HEK293 (cell line): ENCODE results near the gene TACR2.

ENCODE experiments used
- CTCF ChIA-PET: fragments of 350-600 bp; formaldehyde crosslinking; extraction: SDS; loops from one replicate; lab custom pipeline; 2021; ENCODE audit warnings: antibody characterized with exemption; lab: Yijun Ruan, JAX
- POLR2A ChIA-PET: fragments of 300-600 bp; formaldehyde crosslinking; extraction: SDS; loops from one replicate; lab custom pipeline; 2020; ENCODE audit warnings: antibody characterized with exemption, inconsistent platforms; lab: Yijun Ruan, JAX
- H3K27ac ChIP-seq: fragments of 200-500 bp; sonication (Bioruptor generic); 2 replicates; pipeline ENCODE4 v1.5.1; 2014; ENCODE audit warnings: low read depth, low read length, control low read depth, inconsistent platforms; ENCODE audit errors: extremely low read depth
- H3K36me3 ChIP-seq, 2 experiments: fragments of 200-500 bp in 1 of 2; sonication (Bioruptor generic) in 1 of 2; 1 replicate in 1 of 2; 2 replicates in 1 of 2; pipeline ENCODE4 v1.5.1; 2014 to 2017; ENCODE audit warnings: inconsistent platforms in 2 of 2, low read length in 2 of 2; ENCODE audit not compliant: control insufficient read depth in 2 of 2, insufficient read depth in 1 of 2
- H3K4me1 ChIP-seq: fragments of 200-500 bp; sonication (Bioruptor generic); 2 replicates; pipeline ENCODE4 v1.5.1; 2014; ENCODE audit warnings: mild to moderate bottlenecking, low read length, inconsistent platforms; ENCODE audit not compliant: control insufficient read depth, insufficient read depth
- H3K4me3 ChIP-seq: 2 replicates; pipeline ENCODE4 v1.5.1; 2011; ENCODE audit warnings: low read depth, mild to moderate bottlenecking, control low read depth, low read length, moderate library complexity
- H3K9me3 ChIP-seq: fragments of 200-500 bp; sonication (Bioruptor generic); 2 replicates; pipeline ENCODE4 v1.5.1; 2014; ENCODE audit warnings: low read depth, low read length, inconsistent platforms; ENCODE audit not compliant: control insufficient read depth, insufficient read depth
- AEBP2 ChIP-seq: fragments of 450-650 bp; formaldehyde crosslinking; IDR thresholded peaks from 2 replicates; pipeline ENCODE4 v1.5.1; 2016; ENCODE audit warnings: missing biosample characterization, missing genetic modification characterization, borderline replicate concordance
- KLF1 ChIP-seq: fragments of 450-650 bp; formaldehyde crosslinking; IDR thresholded peaks from 2 replicates; pipeline ENCODE4 v1.5.1; 2016; ENCODE audit warnings: missing biosample characterization, missing genetic modification characterization
- PATZ1 ChIP-seq: fragments of 450-650 bp; formaldehyde crosslinking; IDR thresholded peaks from 2 replicates; pipeline ENCODE4 v1.5.1; 2016; ENCODE audit warnings: missing biosample characterization, missing genetic modification characterization
- PBX3 ChIP-seq: sonication (generic); formaldehyde crosslinking; IDR thresholded peaks from 2 replicates; pipeline ENCODE4 v1.8.1; 2022; ENCODE audit warnings: mild to moderate bottlenecking, moderate library complexity, missing genetic modification reagents
- PRDM6 ChIP-seq: fragments of 450-650 bp; formaldehyde crosslinking; IDR thresholded peaks from 2 replicates; pipeline ENCODE4 v1.5.1; 2017; ENCODE audit warnings: missing biosample characterization, missing genetic modification characterization
- SCRT2 ChIP-seq: fragments of 450-650 bp; formaldehyde crosslinking; IDR thresholded peaks from 2 replicates; pipeline ENCODE4 v1.5.1; 2016; ENCODE audit warnings: missing biosample characterization, missing genetic modification characterization
- SETDB1 ChIP-seq: IDR thresholded peaks from one replicate; pipeline ENCODE4 v1.6.1; 2017; ENCODE audit warnings: mild to moderate bottlenecking, low read length, moderate library complexity, mixed read lengths; ENCODE audit not compliant: insufficient read length
- SP7 ChIP-seq: fragments of 450-650 bp; formaldehyde crosslinking; IDR thresholded peaks from 2 replicates; pipeline ENCODE4 v1.5.1; 2016; ENCODE audit warnings: missing biosample characterization, missing genetic modification characterization
- ZBTB7A ChIP-seq: fragments of 450-650 bp; formaldehyde crosslinking; IDR thresholded peaks from 2 replicates; pipeline ENCODE4 v1.5.1; 2016; ENCODE audit warnings: low read depth, missing biosample characterization, missing genetic modification characterization
- ZFP37 ChIP-seq: fragments of 450-650 bp; formaldehyde crosslinking; IDR thresholded peaks from 2 replicates; pipeline ENCODE4 v1.5.1; 2016; ENCODE audit warnings: missing biosample characterization, missing genetic modification characterization
- ZFP41 ChIP-seq: fragments of 450-650 bp; formaldehyde crosslinking; IDR thresholded peaks from 2 replicates; pipeline ENCODE4 v1.5.1; 2016; ENCODE audit warnings: missing biosample characterization, missing genetic modification characterization, borderline replicate concordance
- ZIC2 ChIP-seq: fragments of 450-650 bp; formaldehyde crosslinking; IDR thresholded peaks from 2 replicates; pipeline ENCODE4 v1.5.1; 2016; ENCODE audit warnings: missing biosample characterization, missing genetic modification characterization
- ZNF114 ChIP-seq: fragments of 450-650 bp; formaldehyde crosslinking; IDR thresholded peaks from 2 replicates; pipeline ENCODE4 v1.5.0; 2017; ENCODE audit warnings: missing biosample characterization, missing genetic modification characterization
- ZNF121 ChIP-seq: fragments of 450-650 bp; formaldehyde crosslinking; IDR thresholded peaks from 2 replicates; pipeline ENCODE4 v1.5.1; 2016; ENCODE audit warnings: missing biosample characterization, missing genetic modification characterization
- ZNF138 ChIP-seq: fragments of 450-650 bp; formaldehyde crosslinking; IDR thresholded peaks from 2 replicates; pipeline ENCODE4 v1.5.1; 2016; ENCODE audit warnings: missing biosample characterization, missing genetic modification characterization, borderline replicate concordance
- ZNF214 ChIP-seq: fragments of 450-650 bp; formaldehyde crosslinking; IDR thresholded peaks from 2 replicates; pipeline ENCODE4 v1.5.1; 2017; ENCODE audit warnings: missing biosample characterization, mild to moderate bottlenecking, missing genetic modification characterization, borderline replicate concordance
- ZNF239 ChIP-seq: fragments of 450-650 bp; formaldehyde crosslinking; IDR thresholded peaks from 2 replicates; pipeline ENCODE4 v1.5.1; 2016; ENCODE audit warnings: missing biosample characterization, missing genetic modification characterization
- ZNF26 ChIP-seq: fragments of 450-650 bp; formaldehyde crosslinking; IDR thresholded peaks from 2 replicates; pipeline ENCODE4 v1.5.1; 2016; ENCODE audit warnings: missing biosample characterization, missing genetic modification characterization
- ZNF311 ChIP-seq: fragments of 450-650 bp; formaldehyde crosslinking; IDR thresholded peaks from 2 replicates; pipeline ENCODE4 v1.5.1; 2017; ENCODE audit warnings: missing biosample characterization, missing genetic modification characterization, borderline replicate concordance
- ZNF335 ChIP-seq: fragments of 450-650 bp; formaldehyde crosslinking; conservative IDR thresholded peaks from 2 replicates; pipeline ENCODE4 v1.5.1; 2016; ENCODE audit warnings: missing biosample characterization, missing genetic modification characterization
- ZNF350 ChIP-seq: fragments of 450-650 bp; formaldehyde crosslinking; IDR thresholded peaks from 2 replicates; pipeline ENCODE4 v1.5.0; 2017; ENCODE audit warnings: missing biosample characterization, mild to moderate bottlenecking, missing genetic modification characterization
- ZNF48 ChIP-seq: fragments of 450-650 bp; formaldehyde crosslinking; IDR thresholded peaks from 2 replicates; pipeline ENCODE4 v1.5.1; 2016; ENCODE audit warnings: missing biosample characterization, missing genetic modification characterization
- ZNF548 ChIP-seq: fragments of 450-650 bp; formaldehyde crosslinking; IDR thresholded peaks from 2 replicates; pipeline ENCODE4 v1.5.1; 2016; ENCODE audit warnings: missing biosample characterization, missing genetic modification characterization
- ZNF623 ChIP-seq: fragments of 450-650 bp; formaldehyde crosslinking; IDR thresholded peaks from 2 replicates; pipeline ENCODE4 v1.5.1; 2016; ENCODE audit warnings: missing biosample characterization, missing genetic modification characterization

The TACR2 gene

GRCh38 chr10:69398466-69398865, 18.3 kb downstream of the TACR2 start:
- Histone ChIP-seq H3K4me1 (no peaks in the 10 kb centered on the region), H3K9me3 (no peaks in the 10 kb centered on the region), H3K4me3 (no peak overlapping the region), H3K36me3 (peaks cover 4 to 70% of the 10 kb centered on the region in 2 experiments; a peak in 2 of 3 replicates), H3K27ac (no peak overlapping the region)
- CTCF ChIA-PET, result interaction anchor here (0.6 to 3.2 kb wide), 4 partner anchors 10 to 516 kb away, joined by 3 to 12 read pairs (median 4); no protein-coding TSS in a partner anchor
- POLR2A ChIA-PET, result no interaction called here
- TF ChIP-seq ZBTB7A (tag by site-specific recombination) (no peak), ZNF114 (tag by site-specific recombination) (no peak), SP7 (tag by site-specific recombination) (no peak), AEBP2 (tag by site-specific recombination) (no peak), ZIC2 (no peak), ZFP37 (tag by site-specific recombination) (no peak), PATZ1 (tag by site-specific recombination) (no peak)

GRCh38 chr10:69397972-69398371, 18.7 kb downstream of the TACR2 start:
- CTCF ChIA-PET, result interaction anchor here (0.9 to 3.2 kb wide), 3 partner anchors 10 to 517 kb away, joined by 3 to 12 read pairs (median 4); no protein-coding TSS in a partner anchor
- no peak overlapping the region for H3K4me3 ChIP-seq
- peaks cover 4 to 70% of the 10 kb centered on the region in 2 experiments; a peak in 2 of 3 replicates for H3K36me3 ChIP-seq
- no peak for TF ChIP-seq ZNF311 (tag by site-specific recombination)
- TF ChIP-seq PRDM6 (tag by site-specific recombination), result 0 out of 2 replicates have a peak, but pooled peaks have one; percentile 42
- H3K4me1 ChIP-seq, result no peaks in the 10 kb centered on the region
- H3K9me3 ChIP-seq, result no peaks in the 10 kb centered on the region
- POLR2A ChIA-PET, result no interaction called here
- no peak overlapping the region for H3K27ac ChIP-seq

GRCh38 chr10:69394020-69394419, 22.7 kb downstream of the TACR2 start:
- Histone ChIP-seq H3K4me1 (no peaks in the 10 kb centered on the region), H3K27ac (no peak overlapping the region), H3K9me3 (no peaks in the 10 kb centered on the region), H3K36me3 (peaks cover 4 to 66% of the 10 kb centered on the region in 2 experiments), H3K4me3 (no peak overlapping the region)
- ChIA-PET CTCF (interaction anchor here (0.6 to 7.8 kb wide), 8 partner anchors 9 to 335 kb away, joined by 3 to 147 read pairs (median 4); partner anchors contain the start of gene HK1), POLR2A (no interaction called here)
- no peak for TF ChIP-seq ZNF48 (tag by site-specific recombination)
- no peak for TF ChIP-seq ZFP41 (tag by site-specific recombination)
- no peak for TF ChIP-seq SCRT2 (tag by site-specific recombination)
- TF ChIP-seq ZNF26, result no peak
- TF ChIP-seq ZNF335, result no peak
- TF ChIP-seq PBX3 (CRISPR knock-in tag), result no peak
- TF ChIP-seq KLF1 (tag by site-specific recombination), result no peak
- TF ChIP-seq ZNF623 (tag by site-specific recombination), result no peak
- TF ChIP-seq ZNF138 (tag by site-specific recombination), result no peak
- no peak for TF ChIP-seq SETDB1
- TF ChIP-seq ZNF239, result no peak
- TF ChIP-seq ZNF350 (tag by site-specific recombination), result no peak
- TF ChIP-seq ZNF311 (tag by site-specific recombination), result no peak
- no peak for TF ChIP-seq ZNF548 (tag by site-specific recombination)
- TF ChIP-seq ZNF214 (tag by site-specific recombination), result no peak
- no peak for TF ChIP-seq ZNF121 (tag by site-specific recombination)
